Stimulated activated naive B cell treated with anti-CD40 and anti-IgM and Interleukin-4, amounts not matched to agents 10 μg/mL and 1 μg/mL and 100 μg/mL, for 72 hours (primary cell): ENCODE results near the gene TFCP2.

Experiments
- ATAC-seq, 2 donors: fragments of 150-1000 bp; cut with Tn5 transposase; replicated peaks; 2 replicates each; pipeline ENCODE4 v1.10.0; 2021; ENCODE audit warnings: moderate library complexity in 1 of 2
- DNase-seq: peaks from one replicate; pipeline ENCODE4 v3.0.0; 2021
- H3K27ac Mint-ChIP-seq: one replicate; pipeline ENCODE4 v1.8.0; 2022; ENCODE audit warnings: mild to moderate bottlenecking, mixed read lengths
- H3K27me3 Mint-ChIP-seq, 2 donors: one replicate each; pipeline ENCODE4 v1.8.0; 2022; ENCODE audit warnings: mixed read lengths in 2 of 2
- H3K36me3 Mint-ChIP-seq, 2 donors: one replicate each; pipeline ENCODE4 v1.8.0; 2022; ENCODE audit warnings: mixed read lengths in 2 of 2, mild to moderate bottlenecking in 1 of 2
- H3K4me1 Mint-ChIP-seq, 2 donors: one replicate each; pipeline ENCODE4 v1.8.0; 2022; ENCODE audit warnings: mixed read lengths in 2 of 2, mild to moderate bottlenecking in 1 of 2
- H3K4me3 Mint-ChIP-seq, 2 donors: one replicate each; pipeline ENCODE4 v1.8.0; 2022; ENCODE audit warnings: mild to moderate bottlenecking in 2 of 2, mixed read lengths in 2 of 2, moderate library complexity in 1 of 2
- H3K9me3 Mint-ChIP-seq, 2 donors: one replicate each; pipeline ENCODE4 v1.8.0; 2022; ENCODE audit warnings: mixed read lengths in 2 of 2, mild to moderate bottlenecking in 1 of 2

The TFCP2 gene

GRCh38 chr12:51187370-51187987 lies 14.5 kb upstream of the TFCP2 start:
- Mint-ChIP-seq H3K9me3 (no peaks in the 10 kb centered on the region), H3K4me3 (no peak overlapping the region), H3K27ac (no peak overlapping the region), H3K27me3 (no peaks in the 10 kb centered on the region), H3K4me1 (peaks cover 15 to 21% of the 10 kb centered on the region in 2 donors), H3K36me3 (peaks cover 14 to 17% of the 10 kb centered on the region in 2 donors)
- no peak for DNase-seq
- ATAC-seq: no peak

GRCh38 chr12:51186465-51187085 lies 13.6 kb upstream of the TFCP2 start:
- Mint-ChIP-seq H3K9me3 (no peaks in the 10 kb centered on the region), H3K27me3 (no peaks in the 10 kb centered on the region), H3K4me1 (peaks cover 15 to 21% of the 10 kb centered on the region in 2 donors), H3K4me3 (no peak overlapping the region), H3K36me3 (peaks cover 6 to 9% of the 10 kb centered on the region in 2 donors), H3K27ac (no peak overlapping the region)
- ATAC-seq: no peak
- DNase-seq: no peak

- peaks cover 0 to 2% of the 10 kb centered on the region in 2 donors for H3K36me3 Mint-ChIP-seq
- H3K27ac Mint-ChIP-seq: no peak overlapping the region
- H3K27me3 Mint-ChIP-seq: no peaks in the 10 kb centered on the region
- H3K9me3 Mint-ChIP-seq: no peaks in the 10 kb centered on the region
- H3K4me3 Mint-ChIP-seq: no peak overlapping the region
- peaks cover 15 to 21% of the 10 kb centered on the region in 2 donors for H3K4me1 Mint-ChIP-seq
- no peak for ATAC-seq
- no peak for DNase-seq
Observed at GRCh38 chr12:51185171-51185717, 12.3 kb upstream of the TFCP2 start.

GRCh38 chr12:51183816-51184215 lies 10.9 kb upstream of the TFCP2 start:
- ATAC-seq: no peak
- H3K27me3 Mint-ChIP-seq: no peaks in the 10 kb centered on the region
- no peaks in the 10 kb centered on the region for H3K9me3 Mint-ChIP-seq
- H3K27ac Mint-ChIP-seq: no peak overlapping the region
- H3K4me1 Mint-ChIP-seq: peaks cover 14 to 18% of the 10 kb centered on the region in 2 donors
- no peak overlapping the region for H3K4me3 Mint-ChIP-seq
- no peaks in the 10 kb centered on the region for H3K36me3 Mint-ChIP-seq
- DNase-seq: no peak

GRCh38 chr12:51183349-51183748 lies 10.4 kb upstream of the TFCP2 start:
- Mint-ChIP-seq H3K27me3 (no peaks in the 10 kb centered on the region), H3K9me3 (no peaks in the 10 kb centered on the region), H3K36me3 (no peaks in the 10 kb centered on the region), H3K27ac (no peak overlapping the region), H3K4me1 (peaks cover 10 to 14% of the 10 kb centered on the region in 2 donors), H3K4me3 (no peak overlapping the region)
- ATAC-seq (no peak), DNase-seq (no peak)

- no peaks in the 10 kb centered on the region for H3K27me3 Mint-ChIP-seq
- H3K4me3 Mint-ChIP-seq: no peak overlapping the region
- peaks cover 0 to 2% of the 10 kb centered on the region in 2 donors for H3K4me1 Mint-ChIP-seq
- ATAC-seq: no peak
- no peak for DNase-seq
- H3K9me3 Mint-ChIP-seq: no peaks in the 10 kb centered on the region
- no peaks in the 10 kb centered on the region for H3K36me3 Mint-ChIP-seq
- no peak overlapping the region for H3K27ac Mint-ChIP-seq
Observed at GRCh38 chr12:51181558-51181957, 8.6 kb upstream of the TFCP2 start.

GRCh38 chr12:51177897-51178296 lies 5.0 kb upstream of the TFCP2 start:
- no peaks in the 10 kb centered on the region for H3K4me1 Mint-ChIP-seq
- H3K4me3 Mint-ChIP-seq: no peak overlapping the region
- H3K9me3 Mint-ChIP-seq: no peaks in the 10 kb centered on the region
- H3K36me3 Mint-ChIP-seq: no peaks in the 10 kb centered on the region
- ATAC-seq (no peak), DNase-seq (no peak)
- H3K27ac Mint-ChIP-seq: no peak overlapping the region
- H3K27me3 Mint-ChIP-seq: no peaks in the 10 kb centered on the region

GRCh38 chr12:51174501-51174900 lies 1.6 kb upstream of the TFCP2 start:
- DNase-seq (no peak), ATAC-seq (no peak)
- peak overlapping the region; percentile 51 for H3K27ac Mint-ChIP-seq
- peaks cover 0 to under 1% of the 10 kb centered on the region in 2 donors for H3K4me1 Mint-ChIP-seq
- no peaks in the 10 kb centered on the region for H3K9me3 Mint-ChIP-seq
- H3K27me3 Mint-ChIP-seq: no peaks in the 10 kb centered on the region
- no peak overlapping the region for H3K4me3 Mint-ChIP-seq
- H3K36me3 Mint-ChIP-seq: peaks cover 0 to 2% of the 10 kb centered on the region in 2 donors

GRCh38 chr12:51171884-51172514 lies 936 bp downstream of the TFCP2 start:
- no peak overlapping the region for H3K4me3 Mint-ChIP-seq
- DNase-seq (peak; percentile 11), ATAC-seq (peak; percentile 40 to 61)
- no peaks in the 10 kb centered on the region for H3K9me3 Mint-ChIP-seq
- peaks cover 5 to 7% of the 10 kb centered on the region in 2 donors for H3K4me1 Mint-ChIP-seq
- no peak overlapping the region for H3K27ac Mint-ChIP-seq
- no peaks in the 10 kb centered on the region for H3K27me3 Mint-ChIP-seq
- peaks cover 0 to 10% of the 10 kb centered on the region in 2 donors for H3K36me3 Mint-ChIP-seq

GRCh38 chr12:51163795-51164194 lies 9.1 kb downstream of the TFCP2 start:
- Mint-ChIP-seq H3K4me1 (peaks cover 19 to 32% of the 10 kb centered on the region in 2 donors), H3K27ac (no peak overlapping the region), H3K9me3 (no peaks in the 10 kb centered on the region), H3K36me3 (peaks cover 8 to 36% of the 10 kb centered on the region in 2 donors), H3K27me3 (no peaks in the 10 kb centered on the region), H3K4me3 (no peak overlapping the region)
- ATAC-seq (no peak), DNase-seq (no peak)

- no peaks in the 10 kb centered on the region for H3K9me3 Mint-ChIP-seq
- peaks cover 15 to 27% of the 10 kb centered on the region in 2 donors for H3K4me1 Mint-ChIP-seq
- H3K27ac Mint-ChIP-seq: no peak overlapping the region
- H3K27me3 Mint-ChIP-seq: no peaks in the 10 kb centered on the region
- ATAC-seq (no peak), DNase-seq (no peak)
- peaks cover 9 to 31% of the 10 kb centered on the region in 2 donors for H3K36me3 Mint-ChIP-seq
- H3K4me3 Mint-ChIP-seq: no peak overlapping the region
Observed at GRCh38 chr12:51162217-51162616, 10.7 kb downstream of the TFCP2 start.

- no peak for DNase-seq
- peaks cover 11 to 25% of the 10 kb centered on the region in 2 donors for H3K4me1 Mint-ChIP-seq
- no peak overlapping the region for H3K27ac Mint-ChIP-seq
- H3K27me3 Mint-ChIP-seq: no peaks in the 10 kb centered on the region
- peaks cover 9 to 28% of the 10 kb centered on the region in 2 donors for H3K36me3 Mint-ChIP-seq
- no peak for ATAC-seq
- no peak overlapping the region for H3K4me3 Mint-ChIP-seq
- no peaks in the 10 kb centered on the region for H3K9me3 Mint-ChIP-seq
Observed at GRCh38 chr12:51160814-51161459, 12.0 kb downstream of the TFCP2 start.

GRCh38 chr12:51156245-51156765 lies 16.6 kb downstream of the TFCP2 start:
- Mint-ChIP-seq H3K27ac (no peak overlapping the region), H3K36me3 (peaks cover 2 to 7% of the 10 kb centered on the region in 2 donors), H3K9me3 (no peaks in the 10 kb centered on the region), H3K4me1 (peaks cover 4 to 19% of the 10 kb centered on the region in 2 donors), H3K27me3 (no peaks in the 10 kb centered on the region), H3K4me3 (no peak overlapping the region)
- ATAC-seq (no peak), DNase-seq (no peak)

- ATAC-seq: no peak
- no peak overlapping the region for H3K4me3 Mint-ChIP-seq
- H3K4me1 Mint-ChIP-seq: peaks cover 14 to 27% of the 10 kb centered on the region in 2 donors
- DNase-seq: no peak
- H3K27ac Mint-ChIP-seq: no peak overlapping the region
- H3K36me3 Mint-ChIP-seq: peaks cover 0 to 12% of the 10 kb centered on the region in 2 donors
- H3K9me3 Mint-ChIP-seq: no peaks in the 10 kb centered on the region
- H3K27me3 Mint-ChIP-seq: no peaks in the 10 kb centered on the region
Observed at GRCh38 chr12:51152953-51153352, 20.0 kb downstream of the TFCP2 start.
